SH-SY5Y (cell line): ENCODE data around the gene NHSL1.

Experiments used
- GATA2 ChIP-seq: IDR thresholded peaks from 2 replicates; pipeline ENCODE4 v1.6.1; 2011; ENCODE audit warnings: mild to moderate bottlenecking, low read depth, low read length
- GATA3 ChIP-seq: IDR thresholded peaks from 2 replicates; pipeline ENCODE4 v1.6.1; 2011; ENCODE audit warnings: low read depth, mild to moderate bottlenecking, low read length, moderate library complexity

GRCh38 chr6:138535728-138536455, 36.6 kb upstream of the NHSL1 start:
- TF ChIP-seq GATA2 (no peak), GATA3 (no peak)
